Breast epithelium (tissue), 4 donors: Measurements from ENCODE around the gene PDIA5. TPM values are rescaled to one million over a fixed set of nuclear protein-coding genes. Genes with fewer than 3 reads are reported as not detected.

Experiments used
- DNase-seq, 2 donors: peaks; one replicate each; pipeline ENCODE4 v3.0.0-alpha.2; 2019; ENCODE audit warnings: low spot score in 2 of 2
- H3K27ac ChIP-seq, 2 donors: fragments of 200-600 bp; sonication (generic) in 1 of 2; one replicate each; pipeline ENCODE4 v1.5.1; 2016 to 2019; ENCODE audit warnings: mild to moderate bottlenecking in 1 of 2
- H3K27me3 ChIP-seq, 2 donors: fragments of 200-600 bp; sonication (generic) in 1 of 2; one replicate each; pipeline versions ENCODE4 v1.5.1 to v1.6.0; 2017 to 2019; ENCODE audit warnings: control low read depth in 1 of 2, mild to moderate bottlenecking in 1 of 2
- H3K36me3 ChIP-seq: fragments of 200-600 bp; one replicate; pipeline ENCODE4 v1.5.1; 2019
- H3K4me1 ChIP-seq, 2 donors: fragments of 200-600 bp; sonication (generic); one replicate each; pipeline ENCODE4 v1.5.1; 2016 to 2019; ENCODE audit warnings: control low read depth in 1 of 2
- H3K4me3 ChIP-seq, 3 donors: fragments of 200-600 bp; sonication (generic); 1 replicate in 2 of 3; 2 replicates in 1 of 3; pipeline ENCODE4 v1.5.1; 2016 to 2019; ENCODE audit warnings: mild to moderate bottlenecking in 3 of 3, moderate library complexity in 2 of 3
- H3K9me3 ChIP-seq, 2 donors: fragments of 200-600 bp; sonication (generic) in 1 of 2; one replicate each; pipeline ENCODE4 v1.5.1; 2016 to 2019; ENCODE audit warnings: control low read depth in 1 of 2
- CTCF ChIP-seq, 3 donors: fragments of 450-650 bp; IDR thresholded peaks; one replicate each; pipeline ENCODE4 v1.5.1; 2016 to 2017; ENCODE audit warnings: antibody characterized with exemption in 3 of 3, mild to moderate bottlenecking in 3 of 3, moderate library complexity in 3 of 3
- POLR2A ChIP-seq: fragments of 450-650 bp; IDR thresholded peaks from one replicate; pipeline ENCODE4 v1.6.1; 2016; ENCODE audit warnings: antibody characterized with exemption, mild to moderate bottlenecking, moderate library complexity
- POLR2AphosphoS5 ChIP-seq, 3 donors: sonication (generic); formaldehyde crosslinking; IDR thresholded peaks; one replicate each; pipeline ENCODE4 v1.6.1; 2017; ENCODE audit warnings: antibody characterized with exemption in 3 of 3
- intact Hi-C: fragments of 100-400 bp; cut with DNase I; formaldehyde crosslinking; loops from one replicate; pipeline ENCODE4 v1.15.1; 2023; ENCODE audit warnings: low total_unique reads
- total RNA-seq, 3 donors: library from RNA; depleted of rRNA; stranded (reverse); fragments of >200 nt; gene quantifications; one replicate each; pipeline ENCODE4 v1.1.0, GENCODE V29; 2016

Gene PDIA5
- total RNA-seq, 3 donors from 2014 or later, result 10.7 to 26.5 (median 11.0) TPM

- Histone ChIP-seq H3K27ac (no peak overlapping the region), H3K4me3 (no peak overlapping the region), H3K4me1 (no peaks in the 10 kb centered on the region), H3K27me3 (no peaks in the 10 kb centered on the region), H3K9me3 (no peaks in the 10 kb centered on the region), H3K36me3 (no peaks in the 10 kb centered on the region)
- TF ChIP-seq CTCF (IDR thresholded peaks at IDR 0.05) (no peak), POLR2AphosphoS5 (IDR thresholded peaks at IDR 0.05) (no peak), POLR2A (no peak)
- DNase-seq, result no peak
- intact Hi-C loops, result no loop called here
These were observed 11.5 kb upstream of the PDIA5 start for GRCh38 chr3:123055352-123055751.

DNA sequence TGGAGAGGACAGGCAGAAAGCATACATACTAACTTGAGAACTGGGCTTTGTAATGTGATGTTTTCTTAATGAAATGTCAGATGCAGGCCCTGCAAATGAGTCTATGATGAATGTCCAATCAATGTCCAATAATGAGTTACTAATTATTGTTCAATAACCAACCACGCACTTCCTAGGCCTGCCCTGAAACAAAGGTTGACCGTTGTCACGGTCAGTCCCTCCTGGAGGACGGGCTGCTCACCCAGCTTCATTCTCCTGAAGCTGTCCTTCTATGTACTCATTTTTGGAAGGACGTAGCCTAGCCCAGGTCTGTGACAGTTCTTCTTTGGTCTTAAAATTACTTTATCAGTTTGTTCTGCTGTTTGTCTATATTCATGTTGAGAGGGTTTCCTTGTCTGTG, 8.3 kb upstream of the PDIA5 start:
- no peak for DNase-seq
- TF ChIP-seq POLR2A (no peak), POLR2AphosphoS5 (IDR thresholded peaks at IDR 0.05) (no peak), CTCF (IDR thresholded peaks at IDR 0.05) (no peak)
- no peaks in the 10 kb centered on the region for H3K4me1 ChIP-seq
- H3K9me3 ChIP-seq, result no peaks in the 10 kb centered on the region
- no peak overlapping the region for H3K4me3 ChIP-seq
- no peaks in the 10 kb centered on the region for H3K27me3 ChIP-seq
- no peak overlapping the region for H3K27ac ChIP-seq
- H3K36me3 ChIP-seq, result no peaks in the 10 kb centered on the region
- intact Hi-C loops, result no loop called here

DNA sequence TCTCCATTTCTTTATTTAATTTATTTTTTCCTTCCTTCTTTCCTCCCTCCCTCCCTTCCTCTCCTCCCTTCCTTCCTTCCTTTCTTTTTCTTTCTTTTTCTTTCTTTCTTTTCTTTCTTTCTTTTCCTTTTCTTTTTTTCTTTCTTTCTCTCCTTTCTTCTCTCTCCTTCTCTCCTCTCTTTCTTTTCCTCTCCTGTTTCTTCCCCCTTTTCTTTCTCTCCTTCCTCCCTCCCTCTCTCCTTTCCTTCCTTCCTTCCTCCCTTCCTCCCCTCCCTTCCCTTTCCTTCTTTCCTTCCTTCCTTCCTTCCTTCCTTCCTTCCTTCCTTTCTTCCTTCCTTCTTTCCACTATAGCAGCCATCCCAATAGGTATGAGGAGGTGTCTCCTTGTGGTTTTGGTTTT, 6.8 kb upstream of the PDIA5 start:
- H3K4me1 ChIP-seq, result no peaks in the 10 kb centered on the region
- no peaks in the 10 kb centered on the region for H3K9me3 ChIP-seq
- no peak overlapping the region for H3K27ac ChIP-seq
- TF ChIP-seq POLR2AphosphoS5 (IDR thresholded peaks at IDR 0.05) (no peak), POLR2A (no peak), CTCF (IDR thresholded peaks at IDR 0.05) (no peak)
- no peaks in the 10 kb centered on the region for H3K36me3 ChIP-seq
- H3K27me3 ChIP-seq, result no peaks in the 10 kb centered on the region
- H3K4me3 ChIP-seq, result no peak overlapping the region
- intact Hi-C loops, result no loop called here
- DNase-seq, result no peak

DNA sequence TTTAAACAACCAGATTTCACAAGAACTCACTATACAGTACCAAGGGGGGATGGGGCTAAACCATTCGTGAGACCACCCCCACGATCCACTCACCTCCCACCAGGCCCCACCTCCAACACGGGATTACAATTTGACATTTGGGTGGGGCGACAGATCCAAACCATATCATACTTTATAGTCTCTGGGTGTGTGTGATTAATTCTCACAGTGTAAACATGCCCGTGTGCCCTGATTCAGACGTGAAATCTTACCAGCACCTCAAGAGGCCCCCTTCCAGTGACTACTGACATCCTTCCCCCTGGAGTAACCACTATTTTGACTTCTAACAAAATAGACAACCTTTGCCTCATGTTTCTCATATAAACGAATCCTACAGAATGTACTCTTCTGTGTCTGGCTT, 5.0 kb upstream of the PDIA5 start:
- Histone ChIP-seq H3K27ac (no peak overlapping the region), H3K27me3 (no peaks in the 10 kb centered on the region), H3K4me3 (no peak overlapping the region), H3K9me3 (no peaks in the 10 kb centered on the region), H3K36me3 (no peaks in the 10 kb centered on the region), H3K4me1 (no peaks in the 10 kb centered on the region)
- intact Hi-C loops, result no loop called here
- DNase-seq, result no peak
- no peak for TF ChIP-seq POLR2AphosphoS5 (IDR thresholded peaks at IDR 0.05)
- no peak for TF ChIP-seq CTCF (IDR thresholded peaks at IDR 0.05)
- TF ChIP-seq POLR2A, result no peak

DNA sequence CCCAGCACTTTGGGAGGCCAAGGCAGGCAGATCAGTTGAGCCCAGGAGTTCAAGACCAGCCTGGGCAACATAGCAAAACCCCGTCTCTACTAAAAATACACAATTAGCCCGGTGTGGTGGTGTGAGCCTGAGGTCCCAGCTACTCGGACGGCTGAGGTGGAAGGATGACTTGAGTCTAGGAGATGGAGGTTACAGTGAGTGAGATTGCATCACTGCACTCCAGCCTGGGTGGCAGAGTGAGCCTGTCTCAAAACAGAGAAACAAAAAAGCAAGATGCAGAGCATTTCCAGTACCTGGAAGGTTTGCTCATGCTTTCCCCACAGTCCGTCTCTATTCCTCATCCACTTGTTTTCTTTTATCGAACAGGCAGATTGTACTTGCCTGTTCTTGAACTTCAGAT, 3.8 kb upstream of the PDIA5 start:
- Histone ChIP-seq H3K4me3 (no peak overlapping the region), H3K27me3 (no peaks in the 10 kb centered on the region), H3K27ac (no peak overlapping the region), H3K36me3 (no peaks in the 10 kb centered on the region), H3K4me1 (no peaks in the 10 kb centered on the region), H3K9me3 (no peaks in the 10 kb centered on the region)
- DNase-seq, result no peak
- intact Hi-C loops, result no loop called here
- TF ChIP-seq POLR2A (no peak), POLR2AphosphoS5 (IDR thresholded peaks at IDR 0.05) (no peak), CTCF (IDR thresholded peaks at IDR 0.05) (no peak)
